GM19455 (cell line): ENCODE results near the gene FAM53A.

Experiments
- ATAC-seq: cut with Tn5 transposase; IDR thresholded peaks from one replicate; pipeline ENCODE4 v1.9.1; 2021; ENCODE audit not compliant: unreplicated experiment

FAM53A gene

GRCh38 chr4:1661695-1662094 is 22.4 kb downstream of the FAM53A start:
- no peak for ATAC-seq

GRCh38 chr4:1660948-1661677 is 23.0 kb downstream of the FAM53A start:
- ATAC-seq = no peak

DNA sequence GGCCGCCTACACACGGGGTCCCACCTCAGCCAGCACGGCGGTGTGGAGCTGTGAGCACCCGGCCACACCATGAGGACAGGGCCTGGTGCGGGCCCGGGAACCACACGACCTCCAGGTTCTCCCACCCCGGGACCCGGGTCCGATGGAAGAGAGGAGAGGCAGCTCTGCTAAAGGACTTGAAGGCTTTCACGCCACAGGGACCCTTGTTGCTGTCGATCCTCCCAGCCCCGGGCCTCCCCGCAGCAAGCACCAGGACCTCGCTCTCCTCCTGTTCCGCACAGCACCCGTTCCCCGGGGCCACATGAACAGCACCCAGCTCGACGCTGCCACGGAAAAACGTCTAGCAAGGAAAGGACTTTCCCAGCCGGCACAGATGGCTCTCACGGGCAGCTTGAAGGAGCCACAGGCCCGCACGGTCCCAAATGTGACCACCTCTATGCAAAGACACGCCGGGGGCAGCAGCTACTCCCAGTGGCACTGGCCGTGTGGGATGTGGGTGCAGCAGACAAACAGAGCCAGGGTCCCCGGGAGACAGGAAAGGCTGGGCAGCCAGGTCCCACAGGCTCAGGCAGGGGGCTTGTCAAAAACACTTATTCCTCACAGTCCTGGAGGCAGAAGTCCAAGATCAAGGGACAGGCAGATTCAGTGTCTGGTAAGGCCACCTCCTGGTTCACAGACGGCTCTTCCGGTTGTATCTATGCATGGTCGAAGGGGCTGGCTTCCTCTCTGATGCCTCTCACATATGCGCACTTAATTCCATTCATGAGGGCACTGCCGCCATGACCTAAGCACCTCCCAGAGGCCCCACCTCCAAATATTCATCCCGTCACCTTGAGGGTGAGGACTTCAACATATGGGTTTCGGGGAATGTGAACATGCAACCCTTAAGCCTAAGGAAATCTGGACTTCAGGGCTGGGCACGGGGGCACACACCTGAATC is 24.7 kb downstream of the FAM53A start:
- no peak for ATAC-seq

DNA sequence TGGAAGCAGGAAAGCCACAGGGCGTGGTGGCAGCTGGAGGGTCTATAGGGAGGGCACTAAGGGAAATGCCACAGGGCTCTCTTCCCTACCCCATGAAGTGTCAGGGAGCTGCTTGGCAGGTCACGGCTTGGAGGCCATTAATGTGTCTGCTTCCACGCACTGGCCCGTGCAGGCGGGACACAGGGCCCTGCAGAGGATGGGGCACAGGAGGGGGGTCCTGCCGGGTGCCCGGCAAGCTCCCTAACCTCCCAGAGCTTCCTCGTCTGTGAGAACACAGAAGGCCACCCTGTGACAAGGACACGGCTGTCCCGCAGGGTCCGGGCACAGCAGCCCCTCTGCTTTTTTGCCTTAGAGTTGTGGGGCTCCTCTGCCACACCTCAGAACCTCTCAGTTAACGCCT is 25.5 kb downstream of the FAM53A start:
- ATAC-seq = no peak

DNA sequence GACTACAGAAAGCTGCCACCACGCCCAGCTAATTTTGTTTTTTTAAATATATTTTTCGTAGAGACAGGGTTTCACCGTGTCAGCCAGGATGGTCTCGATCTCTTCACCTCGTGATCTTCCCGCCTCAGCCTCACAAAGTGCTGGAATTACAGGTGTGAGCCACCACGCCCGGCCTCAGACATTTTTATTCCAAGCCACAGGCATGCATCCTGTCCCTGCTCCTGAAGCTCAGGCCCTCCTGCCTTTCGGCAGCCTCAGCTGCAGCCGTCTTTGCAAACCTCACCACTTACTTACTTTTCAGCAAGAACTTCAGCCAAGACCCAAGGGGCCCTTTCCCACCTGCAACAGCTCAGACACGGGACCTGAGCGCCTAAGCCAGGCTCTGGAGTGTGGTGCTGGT is 26.0 kb downstream of the FAM53A start:
- no peak for ATAC-seq

GRCh38 chr4:1656986-1657385 is 27.1 kb downstream of the FAM53A start:
- ATAC-seq = no peak

- ATAC-seq = no peak
Observed at GRCh38 chr4:1656132-1656531, 28.0 kb downstream of the FAM53A start.

GRCh38 chr4:1655676-1656075 is 28.4 kb downstream of the FAM53A start:
- ATAC-seq = no peak

DNA sequence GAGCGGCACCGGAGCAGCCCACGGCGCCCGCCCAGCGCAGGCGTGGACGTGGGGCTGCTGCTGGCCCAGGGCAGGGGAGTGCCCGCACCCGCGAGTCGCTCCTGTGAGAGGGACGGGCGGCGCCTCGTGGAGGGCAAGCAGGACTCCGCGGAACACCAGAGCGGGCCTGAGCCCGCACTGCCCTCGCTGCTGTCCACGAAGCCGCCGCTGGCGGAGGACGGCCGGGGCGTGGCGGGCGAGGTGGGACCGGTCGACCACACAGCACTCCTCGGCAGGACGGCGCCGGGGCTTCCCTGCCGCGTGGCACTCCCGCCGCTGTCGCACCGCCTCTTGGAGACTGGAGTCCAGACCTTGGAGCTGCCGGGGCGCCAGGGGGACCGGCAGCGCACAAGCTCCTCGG is 29.0 kb downstream of the FAM53A start:
- ATAC-seq = no peak

DNA sequence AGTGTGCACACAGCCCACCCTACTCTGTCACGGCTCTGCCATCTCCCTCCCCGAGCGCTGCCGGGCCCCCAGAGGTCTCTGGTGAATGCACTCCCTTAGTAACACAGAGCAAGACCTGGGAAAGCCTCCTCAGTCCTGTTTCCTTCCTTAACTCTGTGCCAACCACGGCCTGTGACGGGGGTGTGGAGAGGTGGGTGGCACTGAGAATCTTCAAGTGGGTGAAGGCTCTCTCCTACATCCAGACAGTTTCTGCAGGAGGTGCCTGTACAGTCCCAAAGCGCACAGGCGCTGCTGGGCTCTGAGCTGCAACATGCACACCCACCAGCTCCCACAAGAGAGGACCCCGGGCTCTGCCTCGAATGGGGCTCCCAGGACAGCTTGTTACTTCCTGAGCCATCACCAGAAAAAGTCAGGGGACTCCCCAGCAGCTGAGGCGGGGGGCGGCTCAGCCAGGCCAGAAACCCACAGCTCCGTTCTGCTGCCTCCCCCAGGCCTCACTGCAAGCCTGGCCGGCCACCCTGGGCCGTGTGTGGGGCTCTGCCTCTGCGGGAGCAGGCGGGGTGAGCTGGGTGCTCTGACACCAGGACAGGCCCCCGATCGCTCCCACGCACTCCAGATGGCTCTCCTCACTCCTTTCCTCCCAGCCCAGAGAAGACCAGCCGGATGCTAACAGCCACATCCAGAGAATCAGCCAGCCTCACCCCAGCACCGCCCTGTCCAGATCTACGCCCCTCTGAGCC is 29.7 kb downstream of the FAM53A start:
- no peak for ATAC-seq

- no peak for ATAC-seq
Observed at GRCh38 chr4:1653776-1654175, 30.3 kb downstream of the FAM53A start.

GRCh38 chr4:1652088-1652487 is 32.0 kb downstream of the FAM53A start:
- ATAC-seq = no peak

DNA sequence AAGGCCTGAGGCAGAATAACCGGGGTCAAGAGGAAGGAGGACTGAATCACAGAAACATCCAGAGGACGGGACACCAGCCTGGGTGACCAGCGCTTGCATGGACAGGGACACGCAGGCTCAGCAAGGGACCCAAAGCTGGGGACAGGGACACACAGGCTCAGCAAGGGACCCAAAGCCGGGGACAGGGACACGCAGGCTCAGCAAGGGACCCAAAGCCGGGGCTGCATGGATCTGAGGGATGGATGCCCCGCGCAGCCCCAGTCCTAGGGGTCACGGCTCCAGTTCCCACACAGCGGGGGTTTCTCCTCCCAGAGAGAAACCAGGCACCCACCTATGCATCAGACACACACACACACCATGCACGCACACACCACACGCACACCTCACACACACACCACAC is 32.5 kb downstream of the FAM53A start:
- no peak for ATAC-seq

- ATAC-seq = no peak
Observed at GRCh38 chr4:1648962-1649361, 35.2 kb downstream of the FAM53A start.

DNA sequence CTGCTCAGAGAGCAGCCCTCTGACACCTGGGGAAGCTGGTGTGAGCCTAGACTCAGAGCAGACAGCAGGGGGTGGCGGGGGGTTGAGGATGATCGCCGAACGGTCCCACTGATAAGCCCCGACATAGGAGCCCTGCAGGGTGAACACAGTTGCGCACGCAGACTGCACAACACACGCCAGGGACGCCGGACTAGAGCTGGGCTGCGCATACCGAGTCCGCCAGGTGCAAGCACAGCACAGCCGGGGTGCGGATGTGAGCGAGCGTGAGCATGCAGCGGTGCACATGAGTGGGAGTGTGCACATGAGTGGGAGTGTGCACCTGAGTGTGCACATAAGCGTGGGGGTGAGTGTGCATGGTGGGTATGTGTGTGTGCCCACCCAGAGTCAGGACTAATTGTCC is 36.7 kb downstream of the FAM53A start:
- ATAC-seq = no peak

DNA sequence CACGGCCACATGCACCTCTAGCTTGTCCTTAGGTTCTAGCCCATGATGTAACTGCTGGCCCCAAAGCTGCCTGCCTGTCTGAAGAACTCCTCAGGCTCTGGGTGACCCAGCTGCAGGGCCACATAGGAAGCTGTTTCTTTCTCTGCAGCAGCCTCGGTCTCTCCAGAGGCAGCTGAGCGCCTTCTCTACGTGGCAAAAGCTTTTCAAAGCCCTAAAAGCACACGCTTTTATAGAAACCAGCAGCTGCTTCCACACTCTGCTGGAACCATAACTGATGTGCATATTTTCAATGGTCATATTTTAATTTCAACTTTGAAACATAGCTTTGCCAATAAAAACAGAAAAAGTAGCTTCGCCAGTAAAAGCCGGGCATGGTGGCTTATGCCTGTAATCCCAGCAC is 37.4 kb downstream of the FAM53A start:
- ATAC-seq = no peak

- ATAC-seq = no peak
Observed at GRCh38 chr4:1644891-1645657, 39.0 kb downstream of the FAM53A start.

DNA sequence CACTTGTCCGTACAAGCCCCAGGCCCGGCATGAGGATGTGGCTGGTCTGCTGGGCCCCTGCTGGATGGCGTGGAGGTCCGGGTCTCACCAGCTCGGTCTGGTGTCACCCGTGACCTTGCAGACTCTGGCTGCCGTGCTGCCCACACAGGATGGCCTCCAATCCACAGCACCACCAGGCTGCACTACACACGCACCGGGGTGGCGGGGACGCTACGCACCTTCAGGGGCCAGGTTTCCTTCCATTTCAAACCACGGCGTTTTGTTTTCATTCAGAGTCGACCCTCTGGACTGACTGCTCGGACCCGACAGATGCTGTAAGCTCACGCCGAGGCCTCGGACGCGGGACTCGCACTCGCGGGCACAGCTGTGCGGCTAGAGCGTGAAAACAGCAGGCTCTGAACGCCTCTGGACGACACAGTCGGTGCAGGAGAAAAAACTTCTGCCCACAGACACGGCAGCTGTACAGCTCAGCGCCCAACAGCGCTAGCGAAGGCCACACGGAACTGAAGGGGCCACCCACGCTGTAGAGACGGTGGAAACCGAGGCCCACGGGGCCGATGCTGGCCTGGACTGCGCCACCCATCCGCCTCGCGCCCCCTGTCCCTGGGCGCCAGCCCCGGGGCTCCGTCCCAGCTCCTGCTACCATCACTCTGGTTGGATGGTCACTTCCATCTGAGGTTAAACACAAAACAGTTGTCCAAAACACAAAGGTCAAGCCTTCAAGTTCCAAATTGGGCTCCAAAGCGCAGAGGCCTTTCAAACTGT is 40.0 kb downstream of the FAM53A start:
- ATAC-seq = no peak

GRCh38 chr4:1642196-1642951 is 41.7 kb downstream of the FAM53A start:
- ATAC-seq = no peak
